ENCODE results near the gene OR5B12.

DNA sequence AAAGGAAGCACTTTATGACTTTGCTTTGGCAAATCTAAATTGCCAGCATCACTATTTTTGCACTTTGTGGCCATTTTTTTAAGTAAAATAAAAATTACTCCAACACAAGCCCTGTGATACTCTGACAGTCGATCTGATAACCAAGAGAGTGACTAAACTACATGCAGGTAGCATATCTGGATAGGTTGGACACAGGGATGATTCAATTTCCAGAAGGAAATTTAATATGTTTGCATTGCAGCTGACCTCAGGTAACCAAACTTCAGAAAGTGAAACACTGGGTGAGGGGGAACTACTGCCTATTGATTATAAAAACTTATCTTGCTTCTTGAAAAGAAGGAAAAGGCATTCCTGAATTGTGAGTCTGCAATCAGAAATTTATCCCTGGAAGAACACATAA is 49.3 kb downstream of the OR5B12 start:
- TF ChIP-seq POLR2AphosphoS5 (IDR thresholded peaks at IDR 0.05; ENCODE audit: borderline replicate concordance, low read depth, low read length) (no peak), EZH2 (IDR thresholded peaks at IDR 0.05) (no peak), FOXP2 (optimal IDR thresholded peaks at IDR 0.05; ENCODE audit: control extremely low read depth, extremely low read length, insufficient read depth) (no peak)

Measured in SK-N-MC (cell line).